Hepatocyte (in vitro differentiated cells): ENCODE data around the gene ABHD17B. TPM values are rescaled to one million over a fixed set of nuclear protein-coding genes. Genes with fewer than 3 reads are reported as not detected.

ENCODE experiments used
- DNase-seq: peaks from one replicate; pipeline ENCODE4 v3.0.0-alpha.2; 2016; ENCODE audit warnings: low spot score
- H2AFZ ChIP-seq: fragments of 200-600 bp; sonication (generic); 2 replicates; pipeline ENCODE4 v1.6.0; 2016; ENCODE audit warnings: antibody characterized with exemption, mild to moderate bottlenecking
- H3K27ac ChIP-seq: fragments of 200-600 bp; sonication (generic); 2 replicates; pipeline ENCODE4 v1.5.1; 2016; ENCODE audit warnings: mild to moderate bottlenecking
- H3K27me3 ChIP-seq: fragments of 200-600 bp; sonication (generic); 2 replicates; pipeline ENCODE4 v1.6.1; 2016
- H3K36me3 ChIP-seq: fragments of 200-600 bp; sonication (generic); replicated peaks from 2 replicates; pipeline ENCODE4 v1.5.1; 2016; ENCODE audit warnings: low read depth; ENCODE audit not compliant: insufficient read depth
- H3K4me1 ChIP-seq: fragments of 200-600 bp; sonication (generic); 2 replicates; pipeline ENCODE4 v1.5.1; 2016; ENCODE audit warnings: mild to moderate bottlenecking, moderate library complexity; ENCODE audit not compliant: insufficient read depth
- H3K4me2 ChIP-seq: fragments of 200-600 bp; sonication (generic); 2 replicates; pipeline ENCODE4 v1.6.0; 2016
- H3K4me3 ChIP-seq: fragments of 200-600 bp; sonication (generic); 2 replicates; pipeline ENCODE4 v1.5.1; 2016; ENCODE audit warnings: mild to moderate bottlenecking
- H3K79me2 ChIP-seq: fragments of 200-600 bp; sonication (generic); 2 replicates; pipeline ENCODE4 v1.6.0; 2017; ENCODE audit warnings: mild to moderate bottlenecking
- H3K9me2 ChIP-seq: fragments of 200-600 bp; sonication (generic); replicated peaks from 2 replicates; pipeline ENCODE4 v1.6.0; 2017; ENCODE audit warnings: mild to moderate bottlenecking; ENCODE audit not compliant: insufficient read depth
- H3K9me3 ChIP-seq: fragments of 200-600 bp; sonication (generic); 2 replicates; pipeline ENCODE4 v1.5.1; 2016; ENCODE audit warnings: low read depth, mild to moderate bottlenecking
- H4K20me1 ChIP-seq: fragments of 200-600 bp; sonication (generic); 2 replicates; pipeline ENCODE4 v1.6.0; 2016; ENCODE audit warnings: mild to moderate bottlenecking; ENCODE audit not compliant: insufficient read depth, poor library complexity, severe bottlenecking
- EZH2 ChIP-seq: fragments of 200-600 bp; sonication (generic); IDR thresholded peaks from 2 replicates; pipeline ENCODE4 v1.6.1; 2016; ENCODE audit warnings: antibody characterized with exemption, mild to moderate bottlenecking, borderline replicate concordance
- EZH2phosphoT487 ChIP-seq: fragments of 200-600 bp; sonication (generic); IDR thresholded peaks from one replicate; pipeline ENCODE4 v1.6.1; 2018; ENCODE audit warnings: antibody characterized with exemption, mild to moderate bottlenecking, low read depth, moderate library complexity; ENCODE audit not compliant: unreplicated experiment, severe bottlenecking
- WGBS: methylation state at CpG from one replicate; pipeline ENCODE4 v1.1.6; 2016; ENCODE audit warnings: low lambda C conversion rate; ENCODE audit errors: missing lambda C conversion rate; 5-methylcytosine and 5-hydroxymethylcytosine counted together
- polyA plus RNA-seq: library from polyadenylated mRNA; unstranded; fragments of >200 nt; fragmentation: Nextera tagmentation; extraction: Ambion mirVana; gene quantifications from 2 replicates; pipeline ENCODE4 v1.2.1, GENCODE V29; 2016
- total RNA-seq: library from RNA; depleted of rRNA; stranded (reverse); fragments of >200 nt; gene quantifications from 2 replicates; pipeline ENCODE4 v1.2.3, GENCODE V29; 2014
- TF ChIP-seq, protein P1 (sequence below): fragments of 200-600 bp; sonication (generic); IDR thresholded peaks from 2 replicates; pipeline ENCODE4 v1.5.1; 2016; ENCODE audit warnings: antibody characterized with exemption, mild to moderate bottlenecking; ENCODE audit not compliant: poor library complexity

The ABHD17B gene
- total and polyA plus RNA-seq, 2 experiments from 2014 or later = 26.9 to 40.0 TPM

GRCh38 chr9:71915495-71915894 is 4.5 kb upstream of the ABHD17B start:
- H4K20me1 ChIP-seq = peaks cover 23% of the 10 kb centered on the region
- DNase-seq = no peak
- no peaks in the 10 kb centered on the region for H3K9me3 ChIP-seq
- peaks cover 9% of the 10 kb centered on the region for H3K4me1 ChIP-seq
- TF ChIP-seq, protein P1, sequence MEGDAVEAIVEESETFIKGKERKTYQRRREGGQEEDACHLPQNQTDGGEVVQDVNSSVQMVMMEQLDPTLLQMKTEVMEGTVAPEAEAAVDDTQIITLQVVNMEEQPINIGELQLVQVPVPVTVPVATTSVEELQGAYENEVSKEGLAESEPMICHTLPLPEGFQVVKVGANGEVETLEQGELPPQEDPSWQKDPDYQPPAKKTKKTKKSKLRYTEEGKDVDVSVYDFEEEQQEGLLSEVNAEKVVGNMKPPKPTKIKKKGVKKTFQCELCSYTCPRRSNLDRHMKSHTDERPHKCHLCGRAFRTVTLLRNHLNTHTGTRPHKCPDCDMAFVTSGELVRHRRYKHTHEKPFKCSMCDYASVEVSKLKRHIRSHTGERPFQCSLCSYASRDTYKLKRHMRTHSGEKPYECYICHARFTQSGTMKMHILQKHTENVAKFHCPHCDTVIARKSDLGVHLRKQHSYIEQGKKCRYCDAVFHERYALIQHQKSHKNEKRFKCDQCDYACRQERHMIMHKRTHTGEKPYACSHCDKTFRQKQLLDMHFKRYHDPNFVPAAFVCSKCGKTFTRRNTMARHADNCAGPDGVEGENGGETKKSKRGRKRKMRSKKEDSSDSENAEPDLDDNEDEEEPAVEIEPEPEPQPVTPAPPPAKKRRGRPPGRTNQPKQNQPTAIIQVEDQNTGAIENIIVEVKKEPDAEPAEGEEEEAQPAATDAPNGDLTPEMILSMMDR = no peak
- TF ChIP-seq EZH2phosphoT487 = no peak
- no peak for TF ChIP-seq EZH2
- H3K36me3 ChIP-seq = no peaks in the 10 kb centered on the region
- no peaks in the 10 kb centered on the region for H3K9me2 ChIP-seq
- no peak overlapping the region for H2AFZ ChIP-seq
- no peak overlapping the region for H3K27ac ChIP-seq
- no peaks in the 10 kb centered on the region for H3K27me3 ChIP-seq
- H3K4me3 ChIP-seq = no peak overlapping the region
- no peak overlapping the region for H3K4me2 ChIP-seq
- H3K79me2 ChIP-seq = peaks cover 81% of the 10 kb centered on the region

DNA sequence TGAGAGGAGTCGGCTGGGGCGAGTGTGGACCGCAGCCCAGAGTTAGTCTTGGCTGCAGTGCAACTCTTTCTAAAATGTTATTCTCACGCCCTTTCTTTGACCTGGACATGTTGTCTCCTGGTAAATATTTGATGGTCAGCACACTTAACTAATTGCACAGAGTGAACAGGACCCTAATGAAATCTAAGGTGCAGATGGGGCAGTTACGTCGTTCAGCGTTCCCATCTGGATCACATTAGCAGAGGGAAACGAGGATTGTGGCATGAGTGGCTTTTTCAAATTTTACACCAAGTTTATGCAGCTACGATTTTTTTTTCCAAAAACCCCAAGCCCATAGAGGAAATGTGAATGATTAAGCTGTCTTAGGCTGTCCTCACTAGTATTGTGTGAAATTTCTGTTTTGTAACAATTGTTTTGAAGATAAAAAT is 929 bp upstream of the ABHD17B start:
- Histone ChIP-seq H3K4me3 (peak overlapping the region; percentile 60), H3K36me3 (no peaks in the 10 kb centered on the region), H4K20me1 (peaks cover 48% of the 10 kb centered on the region), H3K4me1 (peaks cover 15% of the 10 kb centered on the region), H3K9me3 (no peaks in the 10 kb centered on the region), H3K9me2 (no peaks in the 10 kb centered on the region), H3K27ac (peak overlapping the region; percentile 88), H3K4me2 (peak overlapping the region; percentile 80), H2AFZ (peak overlapping the region; percentile 62), H3K79me2 (peaks cover 80% of the 10 kb centered on the region), H3K27me3 (no peaks in the 10 kb centered on the region)
- WGBS = 3% methylated on average over 9 of the region's 9 CpGs
- DNase-seq = no peak
- no peak for TF ChIP-seq EZH2
- no peak for TF ChIP-seq EZH2phosphoT487
- TF ChIP-seq, protein P1 = no peak

DNA sequence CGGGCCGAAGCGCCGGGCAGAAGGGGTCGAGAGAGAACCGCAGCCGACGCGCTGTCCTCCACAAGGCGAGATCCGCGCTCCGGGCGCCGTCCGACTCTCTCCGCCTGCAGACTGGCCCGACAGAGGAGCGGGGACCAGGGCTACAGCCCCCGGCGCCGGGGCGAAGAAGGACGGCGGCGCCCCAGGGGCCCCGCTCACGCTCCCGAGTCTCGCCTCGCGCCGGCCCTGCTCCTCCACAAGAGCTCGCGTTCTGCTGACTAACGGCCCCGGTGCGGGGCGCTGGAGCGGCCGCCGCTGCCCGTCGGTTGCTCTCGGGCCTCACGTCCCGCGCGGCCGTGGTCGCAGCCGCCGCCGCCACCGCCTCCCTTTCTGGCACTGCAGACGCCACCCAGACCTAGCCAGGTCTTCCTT is 338 bp downstream of the ABHD17B start:
- H3K27ac ChIP-seq = peak overlapping the region; percentile 84
- TF ChIP-seq EZH2phosphoT487 = no peak
- TF ChIP-seq, protein P1 = no peak
- no peak for TF ChIP-seq EZH2
- peaks cover 15% of the 10 kb centered on the region for H3K4me1 ChIP-seq

More for the DNA sequence above, 338 bp downstream of the ABHD17B start:
- H3K79me2 ChIP-seq = peaks cover 80% of the 10 kb centered on the region
- H3K27me3 ChIP-seq = no peaks in the 10 kb centered on the region
- H2AFZ ChIP-seq = peak overlapping the region; percentile 47
- H3K9me3 ChIP-seq = no peaks in the 10 kb centered on the region
- H3K36me3 ChIP-seq = no peaks in the 10 kb centered on the region
- peaks cover 51% of the 10 kb centered on the region for H4K20me1 ChIP-seq
- H3K4me3 ChIP-seq = peak overlapping the region; percentile 95
- under 1% methylated on average over 56 of the region's 56 CpGs for WGBS
- peak; percentile 77 for DNase-seq
- no peaks in the 10 kb centered on the region for H3K9me2 ChIP-seq
- peak overlapping the region; percentile 81 for H3K4me2 ChIP-seq
